Heart left ventricle (tissue), 13 donors: ENCODE measurements around the gene TOMM40L.

ENCODE experiments used
- POLR2A ChIP-seq, 2 donors: fragments of 450-650 bp; IDR thresholded peaks; one replicate each; pipeline ENCODE4 v1.6.1; 2017; ENCODE audit warnings: antibody characterized with exemption in 2 of 2, mild to moderate bottlenecking in 2 of 2, moderate library complexity in 2 of 2
- TF ChIP-seq, protein P1 (sequence below), 12 donors: fragments of 200-600 bp; sonication (generic) in 4 of 12; IDR thresholded peaks; one replicate each; pipeline versions ENCODE4 v1.5.0 to v1.8.0; 2018 to 2022; ENCODE audit warnings: antibody characterized with exemption in 12 of 12, mild to moderate bottlenecking in 5 of 12
- donor health status: ischemic (EF 13 %, LVEDD 7.1; RV severe dilation, severe dysfunction).
- donor health status: DM: no; HTN: yes; CAD: no.
- donor health status: DM: no; HTN: no; CAD: no.
- donor health status: ischemic (EF 25% LVEDD 6.9; RV normal size, moderate dysfunction).
- donor health status: ischemic (EF 25% LVEDD 5.7; RV mildly dilated, moderate dysfunction).
- donor health status: ischemic (EF 35%, LVEDD 5.7; RV mildly dilated, moderate dysfunction).
- donor health status: nonischemic (EF 11% LVEDD 7.7; RV severe dilation, severe dysfunction).
- donor health status: DM: yes; HTN: yes; CAD: no.
- donor health status: PGD.
- donor health status: ischemic (EF 29% LVEDD 5.4; RV normal size, mild dysfunction).
- donor health status: nonischemic (EF 23%, LVEDD 6.1; RV moderate dilation, normal function).

GRCh38 chr1:161258439-161259344, 32.8 kb downstream of the TOMM40L start, which contains the start of gene PCP4L1:
- TF ChIP-seq, protein P1, sequence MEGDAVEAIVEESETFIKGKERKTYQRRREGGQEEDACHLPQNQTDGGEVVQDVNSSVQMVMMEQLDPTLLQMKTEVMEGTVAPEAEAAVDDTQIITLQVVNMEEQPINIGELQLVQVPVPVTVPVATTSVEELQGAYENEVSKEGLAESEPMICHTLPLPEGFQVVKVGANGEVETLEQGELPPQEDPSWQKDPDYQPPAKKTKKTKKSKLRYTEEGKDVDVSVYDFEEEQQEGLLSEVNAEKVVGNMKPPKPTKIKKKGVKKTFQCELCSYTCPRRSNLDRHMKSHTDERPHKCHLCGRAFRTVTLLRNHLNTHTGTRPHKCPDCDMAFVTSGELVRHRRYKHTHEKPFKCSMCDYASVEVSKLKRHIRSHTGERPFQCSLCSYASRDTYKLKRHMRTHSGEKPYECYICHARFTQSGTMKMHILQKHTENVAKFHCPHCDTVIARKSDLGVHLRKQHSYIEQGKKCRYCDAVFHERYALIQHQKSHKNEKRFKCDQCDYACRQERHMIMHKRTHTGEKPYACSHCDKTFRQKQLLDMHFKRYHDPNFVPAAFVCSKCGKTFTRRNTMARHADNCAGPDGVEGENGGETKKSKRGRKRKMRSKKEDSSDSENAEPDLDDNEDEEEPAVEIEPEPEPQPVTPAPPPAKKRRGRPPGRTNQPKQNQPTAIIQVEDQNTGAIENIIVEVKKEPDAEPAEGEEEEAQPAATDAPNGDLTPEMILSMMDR (IDR thresholded peaks at IDR 0.05) = no peak
- no peak for TF ChIP-seq POLR2A (IDR thresholded peaks at IDR 0.05)
